SHP77 treated with DMSO at 0.1 percent for 48 hours (cell line): Measurements from ENCODE around the gene PTPN4.

Experiments used
- DNase-seq: peaks from one replicate; lab custom pipeline; 2025; lab: John Stamatoyannopoulos, UW

The PTPN4 gene

DNA sequence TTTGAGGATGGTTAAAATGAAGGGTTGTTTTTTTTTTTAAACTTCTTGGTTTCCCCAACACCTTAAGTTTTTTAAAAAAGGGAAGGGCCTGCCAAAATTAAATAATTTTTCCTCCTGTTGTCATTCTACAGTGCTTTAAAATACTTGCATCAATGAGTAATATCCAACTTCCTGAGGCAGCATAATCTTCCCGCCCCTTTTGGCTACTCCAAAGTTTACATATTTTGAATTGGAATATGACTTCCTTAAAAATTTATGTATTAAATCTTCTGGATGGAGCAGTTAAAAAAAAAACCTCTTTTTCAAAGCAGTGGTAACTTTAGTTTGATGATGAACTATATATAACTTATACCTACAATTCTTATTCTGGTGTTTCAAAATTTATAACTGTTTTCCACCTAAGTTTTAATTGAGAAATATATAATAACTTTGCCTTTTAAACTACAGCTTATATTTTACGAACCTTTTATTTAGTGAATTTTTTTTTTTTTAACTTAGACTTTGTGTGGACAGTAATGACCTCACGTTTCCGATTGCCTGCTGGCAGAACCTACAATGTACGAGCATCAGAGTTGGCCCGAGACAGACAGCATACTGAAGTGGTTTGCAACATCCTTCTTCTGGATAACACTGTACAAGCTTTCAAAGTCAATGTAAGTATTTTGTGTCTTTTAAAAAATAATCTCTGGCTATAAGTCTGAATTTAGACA is 49.8 kb downstream of the PTPN4 start:
- DNase-seq, result peak; percentile 25

- DNase-seq, result no peak
Observed at GRCh38 chr2:119810049-119810630, 50.4 kb downstream of the PTPN4 start.

GRCh38 chr2:119814216-119814615 is 54.5 kb downstream of the PTPN4 start:
- DNase-seq, result no peak

GRCh38 chr2:119818792-119819191 is 59.1 kb downstream of the PTPN4 start:
- no peak for DNase-seq

- DNase-seq, result no peak
Observed at GRCh38 chr2:119819846-119820245, 60.1 kb downstream of the PTPN4 start.

- no peak for DNase-seq
Observed at GRCh38 chr2:119820275-119820674, 60.6 kb downstream of the PTPN4 start.

DNA sequence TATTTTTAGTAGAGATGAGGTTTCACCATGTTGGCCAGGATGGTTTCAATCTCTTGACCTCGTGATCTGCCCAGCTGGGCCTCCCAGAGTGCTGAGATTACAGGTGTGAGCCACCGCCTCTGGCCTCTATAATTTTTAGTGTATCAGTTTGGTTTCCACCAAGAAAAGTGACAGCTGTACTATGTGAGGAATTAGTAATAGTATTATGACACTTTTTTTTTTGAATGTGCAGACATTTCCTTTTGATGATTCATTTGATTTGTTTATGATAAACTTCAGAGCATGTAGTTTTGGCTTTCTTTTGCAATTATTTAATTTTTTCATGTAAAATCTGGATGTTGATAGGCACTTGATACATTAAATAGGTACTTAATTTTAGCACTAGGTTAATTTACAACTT is 61.5 kb downstream of the PTPN4 start:
- no peak for DNase-seq

DNA sequence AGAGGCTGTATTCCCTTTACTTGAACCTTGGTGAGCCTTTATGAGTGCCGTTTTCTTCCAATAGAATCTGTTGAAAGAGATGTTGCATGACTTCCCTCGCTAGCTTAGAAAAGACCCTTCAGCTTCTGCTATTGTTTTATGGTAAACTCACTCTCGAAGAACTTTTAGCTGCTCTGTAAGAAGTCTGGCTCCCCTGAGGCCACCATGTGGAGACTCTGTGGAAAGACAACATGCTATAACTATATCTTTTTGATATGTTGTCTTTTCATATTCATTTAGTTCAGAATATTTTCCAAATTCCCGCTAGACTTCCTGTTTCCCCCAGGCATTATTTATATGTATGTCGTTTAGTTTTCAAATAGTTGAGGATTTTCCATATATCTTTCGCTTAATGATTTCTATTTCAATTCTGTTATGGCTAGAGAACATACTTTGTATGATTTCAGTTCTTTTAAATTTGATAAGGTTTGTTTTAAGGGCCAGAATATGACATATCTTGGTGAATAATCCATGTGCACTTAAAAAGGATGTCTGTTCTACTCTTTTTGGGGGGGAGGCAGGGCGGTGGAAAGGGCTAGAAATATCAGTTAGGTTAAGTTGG is 64.1 kb downstream of the PTPN4 start:
- no peak for DNase-seq

DNA sequence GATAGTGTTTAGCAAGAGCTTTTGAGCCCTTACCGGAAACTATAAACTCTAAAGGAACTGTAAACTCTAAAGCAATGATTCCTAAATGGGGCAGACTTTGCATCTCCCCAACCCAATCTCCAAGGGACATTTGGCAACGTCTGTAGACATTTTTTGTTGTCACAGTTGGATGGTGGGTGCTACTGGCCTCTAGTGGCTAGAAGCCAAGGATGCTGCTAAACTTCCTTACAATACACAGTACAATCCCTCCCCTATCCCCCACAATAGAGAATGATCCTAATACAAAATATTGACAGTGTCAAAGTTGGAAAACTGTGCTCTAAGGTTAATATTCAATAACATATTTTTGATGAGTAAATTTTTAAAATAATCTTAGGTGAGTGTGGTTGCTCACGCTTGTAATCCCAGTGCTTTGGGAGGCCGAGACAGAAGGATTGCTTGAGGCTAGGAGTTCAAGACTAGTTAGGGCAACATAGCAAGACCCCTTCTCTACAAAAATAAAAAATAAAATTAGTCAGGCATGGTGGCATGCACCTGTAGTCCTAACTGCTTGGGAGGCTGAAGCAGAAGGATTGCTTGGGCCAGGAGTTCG is 66.7 kb downstream of the PTPN4 start:
- DNase-seq, result no peak

DNA sequence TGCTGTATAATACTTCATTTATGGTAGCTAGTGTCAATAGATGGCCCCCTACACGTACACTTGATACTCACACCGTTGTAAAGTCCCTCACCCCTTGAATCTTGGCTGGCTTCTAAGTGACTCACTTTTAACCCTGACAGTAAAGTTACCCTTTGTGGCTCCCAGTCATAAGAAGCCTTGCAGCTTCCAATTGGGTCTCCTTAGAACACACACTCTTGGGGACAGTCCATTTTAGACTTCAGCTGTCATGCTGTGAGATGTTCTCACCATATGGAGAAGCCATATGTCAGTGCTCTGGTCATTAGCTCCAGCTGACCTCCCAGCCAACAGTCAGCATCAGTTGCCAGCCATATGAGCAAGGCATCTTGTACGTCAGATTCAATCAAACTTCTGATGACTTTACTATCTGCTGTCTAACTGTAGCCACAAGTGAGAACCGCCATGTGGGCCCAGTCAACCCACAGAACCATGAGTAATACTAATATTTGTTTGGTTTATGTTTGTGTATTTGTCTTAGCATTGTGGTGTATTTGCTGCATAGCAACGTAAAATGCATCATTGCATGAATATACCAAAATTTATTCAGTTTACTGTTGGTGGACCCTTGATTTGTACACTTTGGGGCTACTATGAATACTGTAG is 68.3 kb downstream of the PTPN4 start:
- no peak for DNase-seq

DNA sequence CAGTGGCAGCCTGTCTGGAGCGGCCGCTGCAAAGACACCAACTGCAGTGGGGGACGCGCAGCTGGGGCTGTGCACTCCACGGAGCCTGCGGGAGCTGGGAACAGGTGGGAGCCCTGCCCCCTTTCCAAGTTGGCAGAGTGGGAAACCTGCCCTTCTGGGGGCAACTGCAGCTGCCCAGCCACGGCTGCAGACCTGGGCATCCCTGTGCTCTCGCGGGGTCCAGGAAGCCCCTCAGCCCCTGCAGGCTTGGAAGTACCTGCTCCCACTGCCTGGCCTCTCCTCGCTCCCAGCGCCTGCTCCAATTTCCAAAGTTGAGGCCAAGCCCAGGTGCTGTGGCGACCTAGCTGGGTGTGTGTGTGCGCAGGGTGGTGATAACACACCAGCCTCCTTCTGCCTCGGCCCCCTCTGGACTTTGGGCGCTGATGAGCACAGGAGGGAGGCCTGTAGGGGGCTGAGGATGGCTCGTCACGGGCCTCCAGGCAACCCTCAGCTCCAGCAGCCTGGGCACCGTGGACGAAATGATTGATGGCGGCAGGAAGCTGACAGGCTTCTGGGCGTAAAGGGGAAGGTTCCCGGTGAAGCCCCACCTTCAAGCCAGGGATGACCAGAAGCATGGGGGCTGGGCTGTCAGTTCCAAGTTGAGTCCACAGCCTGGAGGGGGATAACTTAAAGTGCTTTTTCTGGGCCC is 76.9 kb downstream of the PTPN4 start:
- no peak for DNase-seq

- DNase-seq, result no peak
Observed at GRCh38 chr2:119837350-119837749, 77.6 kb downstream of the PTPN4 start.

- no peak for DNase-seq
Observed at GRCh38 chr2:119837759-119838158, 78.0 kb downstream of the PTPN4 start.

DNA sequence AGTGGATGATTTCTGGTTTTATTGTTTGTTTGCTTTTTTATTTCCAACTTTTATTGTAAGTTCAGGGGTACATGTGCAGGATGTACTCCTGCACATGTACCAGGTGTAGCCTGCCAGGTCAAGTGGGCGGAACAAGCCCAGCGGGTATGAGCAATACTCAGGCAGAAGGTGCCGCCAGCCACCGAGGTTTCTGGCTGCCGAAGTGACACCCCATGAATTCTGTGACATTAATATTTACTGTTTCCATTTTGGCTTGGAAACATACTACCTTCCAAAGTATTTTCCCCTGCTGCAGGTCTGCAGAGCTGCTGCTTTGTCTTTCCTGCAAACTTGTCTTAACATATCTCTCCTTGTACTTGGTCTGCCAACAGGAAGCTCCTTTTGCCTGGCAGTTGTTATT is 78.5 kb downstream of the PTPN4 start:
- DNase-seq, result no peak

DNA sequence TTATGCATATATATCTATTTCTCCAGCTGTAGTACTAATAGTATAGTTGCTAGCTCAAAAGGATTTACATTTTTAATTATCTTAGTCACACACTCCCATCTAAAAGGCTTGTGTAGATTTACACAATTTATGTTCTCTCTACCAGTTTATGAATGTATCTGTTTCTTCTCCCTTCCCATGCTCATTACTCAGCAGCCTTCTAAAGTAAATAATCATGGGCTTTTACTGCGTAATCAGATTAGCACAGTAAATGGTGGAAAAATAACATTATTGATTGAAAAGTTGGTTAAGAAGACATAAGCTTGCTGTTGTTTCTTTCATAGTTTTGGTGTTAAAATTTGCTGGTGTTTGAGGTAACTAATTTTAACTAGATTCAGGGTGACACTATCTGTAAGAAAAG is 81.8 kb downstream of the PTPN4 start:
- DNase-seq, result no peak

DNA sequence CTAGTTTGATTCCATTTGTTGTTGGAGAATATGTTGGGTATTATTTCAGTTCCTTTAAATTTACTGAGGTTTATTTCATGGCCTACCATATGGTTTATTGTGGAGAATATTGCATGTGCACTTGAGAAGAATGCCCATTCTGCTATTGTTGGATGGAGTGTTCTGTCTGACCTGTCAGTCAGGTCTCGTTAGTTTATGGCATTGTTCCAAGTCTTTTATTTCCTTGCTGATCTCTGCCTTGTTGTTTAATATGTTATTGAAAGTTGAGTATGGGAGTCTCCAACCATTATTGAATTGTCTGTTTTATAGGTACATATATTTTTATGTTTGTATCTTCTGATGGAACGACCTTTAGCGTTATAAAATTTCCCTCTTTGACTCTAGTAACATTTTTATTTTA is 86.3 kb downstream of the PTPN4 start:
- no peak for DNase-seq

DNA sequence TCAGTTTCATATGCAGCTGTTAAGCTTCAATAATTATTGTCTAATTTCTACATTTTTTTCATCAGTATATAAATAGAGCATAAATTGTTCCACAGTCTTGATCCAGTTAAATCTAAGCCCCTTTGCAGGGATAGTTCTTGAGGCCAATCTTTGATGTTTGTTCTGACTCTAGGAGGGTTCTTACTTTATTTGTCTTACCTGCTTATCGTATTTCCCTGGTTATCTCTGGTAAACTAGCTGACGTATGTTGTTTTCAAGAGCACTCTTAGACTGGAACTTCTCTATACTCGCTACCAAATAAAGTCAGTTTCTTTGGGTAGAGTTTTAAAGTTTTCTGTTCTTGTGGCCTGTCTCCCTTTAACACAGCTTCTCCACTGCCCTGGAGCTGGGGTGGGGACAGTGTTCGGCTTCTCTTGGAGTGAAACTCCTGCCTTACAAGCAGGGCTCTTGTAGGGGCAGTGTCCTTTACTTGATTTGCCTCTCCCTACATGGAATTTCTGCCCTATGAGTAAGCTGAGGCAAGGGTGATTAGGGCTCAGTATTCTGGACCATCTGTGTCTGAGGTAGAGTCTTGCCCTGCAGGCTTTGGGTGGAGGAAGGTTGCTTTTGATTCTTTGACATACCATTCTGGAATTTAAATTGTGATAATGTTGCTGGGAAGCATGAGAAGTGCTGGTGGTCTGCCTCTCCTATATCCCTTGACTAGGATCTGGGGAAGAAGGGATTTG is 90.3 kb downstream of the PTPN4 start:
- DNase-seq, result no peak

GRCh38 chr2:119852214-119852613 is 92.5 kb downstream of the PTPN4 start:
- DNase-seq, result no peak

GRCh38 chr2:119853777-119854399 is 94.2 kb downstream of the PTPN4 start:
- DNase-seq, result no peak

- DNase-seq, result no peak
Observed at GRCh38 chr2:119856469-119856901, 96.8 kb downstream of the PTPN4 start.

- no peak for DNase-seq
Observed at GRCh38 chr2:119857742-119858141, 98.0 kb downstream of the PTPN4 start.
